Left cardiac atrium (tissue), 4 donors: ENCODE measurements around the gene CADPS2. TPM values are rescaled to one million over a fixed set of nuclear protein-coding genes. Genes with fewer than 3 reads are reported as not detected.

Experiments
- ATAC-seq, 2 donors: fragments of 200-7000 bp; cut with Tn5 transposase; one replicate each; pipeline ENCODE4 v1.9.1; 2020; ENCODE audit warnings: mild to moderate bottlenecking in 2 of 2, moderate library complexity in 2 of 2
- DNase-seq: peaks from one replicate; pipeline ENCODE4 v3.0.0-alpha.2; 2020
- intact Hi-C, 2 donors: fragments of 100-400 bp; cut with DNase I; formaldehyde crosslinking; loops; one replicate each; pipeline versions ENCODE4 v1.14.1 to v1.15.1; 2022 to 2023
- total RNA-seq, 2 donors: library from RNA; stranded (reverse); fragmentation: NEBNext Ultra II Directional; extraction: Animal tissue kit (Norgen Biotek cat#: 25700); gene quantifications; one replicate each; pipeline ENCODE4 v1.2.1, GENCODE V29; 2021
- donor health status: DM: no; HTN: yes; CAD: no.
- donor health status: DM: no; HTN: yes; CAD: no; lungs with severe emphysema.
- donor health status: DM: yes; HTN: yes; CAD: no.
- donor health status: Dilated cardiomyopathy.

The CADPS2 gene
- total RNA-seq, 2 donors from 2014 or later: 11.5 to 14.4 TPM

DNA sequence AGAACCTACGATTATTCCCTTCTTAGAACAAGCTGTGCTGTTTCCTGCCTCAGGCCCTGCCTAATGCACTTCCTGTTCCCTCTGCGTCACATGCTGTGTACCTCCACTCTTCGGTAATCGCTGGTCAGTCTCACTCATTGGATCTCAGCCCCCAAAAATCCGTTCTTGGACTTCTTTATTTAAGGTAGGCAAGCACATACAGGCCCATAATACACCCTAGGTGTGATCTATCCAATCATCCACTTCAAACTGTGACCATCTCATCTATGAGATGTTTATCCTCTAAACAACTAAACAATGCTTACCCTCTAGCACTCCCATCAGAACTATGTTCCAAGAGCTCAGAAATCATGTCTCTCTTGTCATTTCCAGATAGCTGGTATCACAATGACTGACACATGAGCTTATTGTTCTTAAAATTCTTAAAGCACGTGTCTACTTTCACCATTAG lies 83.9 kb downstream of the CADPS2 start:
- intact Hi-C loops: loop anchor here in 1 of 2 donors (5.0 kb wide), 2 partner anchors 85 to 350 kb away; partner anchors contain the start of gene CADPS2
- DNase-seq (peak; percentile 35), ATAC-seq (peak; percentile 61 to 78)

DNA sequence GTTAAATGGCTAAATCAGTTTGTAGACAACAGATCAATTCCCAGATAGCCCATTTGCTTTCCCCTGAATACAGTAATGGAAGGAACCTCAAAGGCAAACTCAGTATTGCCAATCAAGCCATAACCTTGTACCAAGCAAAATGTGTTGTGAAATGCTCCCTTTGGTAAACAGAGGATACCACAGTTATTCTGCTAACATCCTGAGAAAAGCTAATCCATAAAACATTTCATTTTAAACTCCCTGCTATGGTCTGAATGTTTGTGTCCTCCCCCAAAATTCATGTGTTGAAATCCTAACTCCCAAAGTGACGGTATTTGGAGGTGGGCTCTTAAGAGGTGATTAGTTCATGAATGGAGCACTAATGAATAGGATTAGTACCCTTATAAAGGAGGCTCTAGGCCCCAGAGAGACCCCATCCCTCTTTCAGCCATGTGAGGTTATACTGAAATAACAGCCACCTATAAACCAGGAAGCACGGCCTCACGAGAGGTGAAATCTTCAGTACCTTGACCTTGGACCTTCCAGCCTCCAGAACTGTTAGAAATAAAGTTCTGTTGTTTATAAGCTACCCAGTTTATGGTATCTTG lies 94.2 kb downstream of the CADPS2 start:
- no peak for ATAC-seq
- intact Hi-C loops: loop anchor here in 1 of 2 donors (10.0 kb wide), 1 partner anchor 237 kb away; no protein-coding TSS in a partner anchor
- no peak for DNase-seq

DNA sequence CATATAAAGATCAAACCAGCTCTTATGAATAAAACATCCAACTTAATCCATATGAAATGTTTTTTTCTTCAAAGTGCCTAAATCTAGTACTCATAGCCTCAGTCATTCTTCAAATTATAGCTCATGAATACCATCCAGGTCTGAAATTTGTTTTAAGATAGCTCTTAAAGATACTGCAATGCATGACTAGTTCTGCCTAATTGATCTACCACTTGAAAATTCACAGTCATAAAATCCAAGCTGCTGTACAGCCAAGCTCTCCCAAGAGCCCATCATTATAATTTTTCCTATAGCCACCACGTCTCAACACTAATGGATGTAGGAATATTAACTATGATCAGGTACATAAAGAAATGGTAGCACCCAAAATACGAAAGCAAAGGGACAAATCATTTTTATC lies 95.7 kb downstream of the CADPS2 start:
- DNase-seq (no peak), ATAC-seq (no peak)
- intact Hi-C loops: loop anchor here in 1 of 2 donors (10.0 kb wide), 1 partner anchor 236 kb away; no protein-coding TSS in a partner anchor

DNA sequence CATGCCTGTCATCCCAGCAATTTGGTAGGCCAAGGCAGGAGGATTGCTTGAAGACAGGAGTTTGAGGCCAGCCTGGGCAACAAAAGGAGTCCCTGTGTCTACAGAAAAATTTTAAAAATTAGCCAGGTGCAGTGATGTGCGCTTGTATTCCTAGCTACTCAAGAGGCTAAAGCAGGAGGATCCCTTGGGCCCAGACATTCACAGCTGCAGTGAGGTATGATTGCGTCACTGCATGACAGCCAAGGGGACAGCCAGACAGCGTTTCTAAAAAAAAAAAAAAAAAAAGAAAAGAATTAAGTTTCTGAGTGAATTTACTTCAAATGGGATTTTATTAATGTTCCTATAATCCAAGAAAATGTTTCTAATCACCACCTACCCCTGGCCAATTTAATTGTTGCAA lies 96.1 kb downstream of the CADPS2 start:
- intact Hi-C loops: loop anchor here in 1 of 2 donors (10.0 kb wide), 1 partner anchor 235 kb away; no protein-coding TSS in a partner anchor
- no peak for ATAC-seq
- no peak for DNase-seq

DNA sequence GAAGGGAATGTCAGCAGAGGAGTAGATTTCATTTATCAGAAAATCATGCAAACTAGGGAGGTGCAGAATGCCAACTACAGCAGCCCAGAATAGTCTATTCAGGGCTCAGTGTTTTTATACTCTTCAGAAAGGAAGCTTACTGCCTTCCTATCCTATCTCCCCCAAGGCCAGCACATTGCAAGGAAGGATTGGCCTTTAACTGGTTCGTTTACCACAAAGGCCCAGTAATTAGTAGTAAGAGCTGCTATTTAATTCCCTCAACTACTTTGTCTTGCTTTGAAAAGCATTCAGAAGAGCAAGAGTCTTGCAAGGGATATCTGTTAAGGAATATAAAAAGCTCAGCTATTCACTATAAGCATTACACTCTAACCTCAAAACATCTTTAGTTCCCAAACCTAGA lies 97.1 kb downstream of the CADPS2 start:
- ATAC-seq (no peak), DNase-seq (no peak)
- intact Hi-C loops: no loop called here

DNA sequence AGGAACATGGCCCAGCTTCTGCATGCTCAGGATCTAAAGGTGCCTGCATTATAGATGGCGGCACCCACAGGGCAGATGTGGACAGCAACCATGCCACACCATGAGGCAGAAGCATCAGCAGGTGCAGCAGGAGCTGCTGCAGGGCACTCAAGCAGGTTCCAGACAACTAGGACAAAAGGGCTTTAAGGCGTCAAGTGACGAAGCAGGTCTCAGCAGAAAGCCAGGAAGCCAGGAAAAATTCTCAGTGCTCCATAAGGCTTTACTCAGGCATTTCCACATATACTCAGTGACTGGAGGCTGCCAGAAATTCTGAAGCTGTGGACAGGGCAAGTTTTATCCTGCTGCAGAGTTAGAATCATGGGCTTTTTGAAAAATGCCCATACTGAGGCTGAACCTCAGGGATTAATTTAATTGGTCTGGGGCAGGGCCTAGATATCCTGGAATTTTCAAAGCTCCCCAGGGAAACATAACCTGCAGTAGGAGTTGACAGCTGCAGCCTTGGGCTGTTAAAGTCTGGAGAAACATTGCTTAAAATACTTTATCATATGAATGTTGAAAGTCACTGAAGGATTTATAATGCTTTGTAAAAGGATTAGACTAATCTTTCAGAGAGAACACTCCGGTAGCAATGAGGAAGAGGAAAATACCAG lies 115.4 kb downstream of the CADPS2 start:
- intact Hi-C loops: no loop called here
- DNase-seq (no peak), ATAC-seq (no peak)

DNA sequence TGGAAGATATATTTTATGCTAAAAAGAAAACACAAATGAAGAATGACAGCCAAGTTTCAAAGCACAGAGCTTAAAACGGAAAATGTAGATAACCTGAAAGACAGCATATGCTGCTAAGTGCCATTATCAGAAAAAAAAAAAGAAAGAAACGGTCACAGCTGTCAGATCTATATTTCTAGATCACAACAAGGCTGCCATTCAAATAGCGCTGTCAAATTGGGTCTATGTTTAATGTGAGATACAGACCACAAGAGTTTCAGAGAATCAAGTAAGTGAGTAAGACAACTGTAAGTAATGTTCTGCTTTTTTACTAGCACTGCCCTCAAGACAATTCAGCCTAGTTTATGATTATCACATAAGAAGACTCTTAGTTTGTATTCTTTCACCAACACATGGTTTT lies 117.4 kb downstream of the CADPS2 start:
- intact Hi-C loops: no loop called here
- DNase-seq: no peak
- no peak for ATAC-seq

DNA sequence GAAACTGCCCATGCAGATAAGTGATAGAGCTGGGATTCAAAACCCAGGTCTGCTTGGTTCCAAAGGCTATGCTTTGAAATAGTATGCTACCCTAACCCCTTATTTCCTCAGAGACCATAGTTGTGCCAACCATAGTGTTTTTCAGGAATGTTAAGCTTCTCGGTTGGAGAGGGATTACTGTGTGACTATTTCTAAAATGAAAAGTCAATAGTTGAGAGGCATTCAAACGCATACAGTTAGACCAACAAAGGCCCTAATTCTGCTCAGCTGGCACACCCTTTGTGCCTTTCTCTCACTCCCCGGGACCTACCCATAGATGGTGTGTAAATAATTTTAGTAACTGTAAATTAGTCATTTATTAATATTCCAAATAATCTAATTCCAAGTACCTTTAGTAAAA lies 118.9 kb downstream of the CADPS2 start:
- intact Hi-C loops: no loop called here
- no peak for DNase-seq
- ATAC-seq: no peak

DNA sequence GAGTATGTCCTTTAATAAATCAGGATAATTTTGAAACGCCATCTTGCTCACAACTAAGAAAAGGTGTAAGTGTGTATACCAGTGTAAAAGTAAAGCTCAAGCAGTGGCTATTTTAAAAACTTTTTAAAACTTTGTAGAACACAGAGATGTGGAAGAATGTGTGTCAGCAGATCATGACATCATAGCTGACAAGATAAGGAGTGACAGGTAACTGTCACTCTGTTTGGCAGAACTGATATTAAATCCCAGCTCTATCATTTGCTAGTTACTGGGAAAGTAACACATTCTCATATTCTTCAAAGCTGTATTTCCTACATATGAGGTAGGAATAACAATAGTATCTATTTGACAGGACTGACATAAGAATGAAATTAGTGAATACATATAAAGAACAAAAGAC lies 119.7 kb downstream of the CADPS2 start:
- intact Hi-C loops: no loop called here
- DNase-seq (no peak), ATAC-seq (no peak)

DNA sequence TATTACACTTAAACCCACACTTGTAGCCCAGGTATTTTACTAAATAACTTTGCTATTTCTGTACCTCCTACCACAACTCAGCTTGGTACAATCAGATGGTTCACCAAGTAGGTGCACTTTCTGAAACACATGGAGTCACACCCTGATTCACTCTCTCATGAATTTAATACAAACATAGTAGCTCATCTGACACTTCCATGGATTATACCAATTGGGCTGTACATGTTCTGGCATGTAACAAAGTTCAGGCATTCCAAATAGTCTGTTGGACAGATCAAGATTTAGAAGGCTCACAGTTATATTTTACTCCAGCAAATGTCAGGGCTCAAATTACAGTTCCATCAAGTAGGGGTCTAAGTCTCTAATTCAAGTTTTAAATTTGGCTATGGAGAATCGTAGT lies 121.4 kb downstream of the CADPS2 start:
- intact Hi-C loops: no loop called here
- ATAC-seq (no peak), DNase-seq (no peak)

DNA sequence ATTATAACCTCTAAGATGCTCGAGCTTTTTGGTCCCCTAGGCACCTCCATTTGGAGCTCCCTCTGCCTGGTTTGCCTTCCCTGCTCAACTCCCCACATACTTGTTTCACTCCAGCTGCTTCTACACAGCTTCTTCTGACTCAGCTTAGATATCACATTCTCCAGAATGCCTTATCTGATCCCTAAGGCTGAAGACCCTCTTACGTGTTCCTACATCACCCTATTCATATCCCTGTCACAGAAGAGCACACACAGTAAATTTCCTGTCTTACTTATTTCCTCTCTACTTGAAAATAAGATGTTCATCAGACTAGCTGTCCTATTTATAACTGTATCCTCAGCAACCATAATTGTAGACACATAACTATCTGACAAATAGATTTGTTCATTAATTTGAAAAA lies 122.2 kb downstream of the CADPS2 start:
- ATAC-seq: no peak
- no peak for DNase-seq
- intact Hi-C loops: no loop called here

DNA sequence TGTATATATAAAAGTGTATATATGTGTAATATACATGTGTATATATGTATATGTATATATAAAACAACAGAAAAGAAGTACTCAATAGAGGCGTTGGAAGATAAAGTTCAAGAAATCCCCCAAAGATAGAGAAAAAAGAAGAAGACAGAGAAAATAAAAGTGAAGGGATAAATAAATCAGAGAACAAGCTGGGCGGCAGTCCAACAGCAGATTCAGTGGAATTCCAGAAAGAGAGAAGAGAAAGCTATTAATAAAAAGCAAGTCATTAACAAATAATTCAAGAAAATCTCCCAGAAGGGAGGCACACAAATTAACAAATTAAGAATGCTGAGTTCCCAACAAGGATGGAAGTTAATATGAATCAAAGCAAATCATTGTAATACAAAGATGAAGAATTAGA lies 124.2 kb downstream of the CADPS2 start:
- ATAC-seq (no peak), DNase-seq (no peak)
- intact Hi-C loops: no loop called here

DNA sequence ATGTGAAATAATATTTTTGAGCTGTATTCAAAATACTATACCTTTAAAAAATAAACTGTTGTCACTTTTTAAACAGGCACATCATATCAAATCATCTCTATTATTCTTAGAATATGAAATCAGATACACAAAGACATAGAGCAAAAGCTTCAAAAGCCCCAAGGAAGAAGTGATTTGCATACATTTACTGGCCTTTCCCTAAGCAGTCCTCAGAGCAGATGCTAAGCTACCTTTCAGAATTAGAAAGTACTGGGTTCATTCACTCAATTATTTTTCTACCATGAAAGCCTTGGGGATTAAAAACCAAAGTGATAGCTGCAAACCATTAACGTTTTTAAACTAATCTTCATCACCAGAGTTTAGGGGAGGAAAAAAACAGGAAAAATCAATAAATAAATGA lies 127.8 kb downstream of the CADPS2 start:
- intact Hi-C loops: no loop called here
- ATAC-seq: no peak
- no peak for DNase-seq

DNA sequence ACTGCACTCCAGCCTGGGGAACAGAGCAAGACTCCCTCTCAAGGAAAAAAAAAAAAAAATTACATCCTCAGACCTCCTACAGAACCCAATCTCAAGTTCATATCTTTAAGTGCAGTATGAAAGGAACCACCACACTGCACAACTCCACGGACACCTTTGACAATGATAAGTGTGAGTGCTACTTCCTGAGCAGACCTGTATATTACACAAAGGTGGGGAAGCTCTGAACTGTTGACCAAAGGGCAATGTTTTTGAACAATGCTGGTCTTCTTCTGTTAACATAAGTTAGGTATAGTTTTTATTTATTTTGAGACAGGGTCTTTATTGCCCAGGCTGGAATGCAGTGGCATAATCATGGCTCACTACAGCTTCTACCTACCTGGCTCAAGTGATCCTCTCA lies 129.4 kb downstream of the CADPS2 start:
- no peak for ATAC-seq
- intact Hi-C loops: no loop called here

DNA sequence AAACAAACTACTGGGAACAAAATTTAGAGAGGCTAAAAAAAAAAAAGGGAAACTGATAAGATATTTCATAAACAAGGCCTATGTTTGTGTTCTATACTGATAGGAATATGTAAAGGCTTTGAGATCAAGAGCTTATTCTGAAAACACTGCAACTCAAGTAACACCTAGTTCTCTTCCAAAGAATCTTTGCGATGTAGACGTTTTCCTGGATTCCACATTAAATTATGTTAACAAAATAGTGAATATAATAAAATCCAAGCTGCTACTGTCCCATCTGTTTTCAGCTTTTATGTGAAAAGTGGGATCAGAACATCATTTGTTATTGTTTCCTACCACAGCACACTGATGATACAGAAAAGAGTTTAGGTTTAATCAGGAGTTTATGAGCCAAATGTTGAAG lies 130.6 kb downstream of the CADPS2 start:
- ATAC-seq (no peak), DNase-seq (no peak)
- intact Hi-C loops: no loop called here

More for the DNA sequence above, 129.4 kb downstream of the CADPS2 start:
- no peak for DNase-seq

DNA sequence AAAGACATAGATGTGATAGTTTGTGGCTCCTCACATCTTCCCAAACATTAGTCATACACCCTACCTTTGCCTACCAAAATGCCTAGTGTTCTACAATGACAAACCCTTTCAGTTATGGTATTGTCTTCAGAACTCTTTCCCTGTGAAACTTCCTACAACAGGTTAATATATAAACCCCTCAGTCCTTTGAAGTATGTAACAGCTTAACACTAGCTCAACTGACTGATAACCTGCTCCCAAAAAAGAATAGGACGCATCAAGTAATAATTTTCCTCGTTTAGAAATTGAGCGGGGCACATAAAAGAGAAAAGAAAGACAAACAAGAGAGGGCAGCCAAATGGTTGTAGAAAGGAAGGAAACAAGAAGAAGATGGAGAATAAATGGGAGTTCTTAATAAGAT lies 133.7 kb downstream of the CADPS2 start:
- DNase-seq (no peak), ATAC-seq (no peak)
- intact Hi-C loops: no loop called here

DNA sequence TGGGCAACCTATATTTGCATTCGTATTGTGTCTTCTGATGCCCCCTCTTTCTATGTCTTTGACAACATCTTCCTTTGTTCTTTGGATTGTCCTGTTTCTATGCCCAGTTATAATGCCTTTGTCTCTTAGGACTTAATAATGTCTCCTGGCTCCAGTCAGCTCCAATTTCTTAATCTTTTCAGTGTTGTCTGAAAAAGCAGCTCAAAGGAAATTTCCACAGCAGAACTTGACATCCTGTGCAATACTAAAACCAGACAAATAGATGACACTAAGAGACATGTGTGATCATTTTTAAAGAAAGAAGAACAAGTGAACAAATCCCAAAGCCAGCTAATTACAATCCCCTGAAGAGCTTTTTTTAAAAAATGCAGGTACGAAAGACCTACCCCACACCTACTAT lies 135.9 kb downstream of the CADPS2 start:
- ATAC-seq (no peak), DNase-seq (no peak)
- intact Hi-C loops: no loop called here

DNA sequence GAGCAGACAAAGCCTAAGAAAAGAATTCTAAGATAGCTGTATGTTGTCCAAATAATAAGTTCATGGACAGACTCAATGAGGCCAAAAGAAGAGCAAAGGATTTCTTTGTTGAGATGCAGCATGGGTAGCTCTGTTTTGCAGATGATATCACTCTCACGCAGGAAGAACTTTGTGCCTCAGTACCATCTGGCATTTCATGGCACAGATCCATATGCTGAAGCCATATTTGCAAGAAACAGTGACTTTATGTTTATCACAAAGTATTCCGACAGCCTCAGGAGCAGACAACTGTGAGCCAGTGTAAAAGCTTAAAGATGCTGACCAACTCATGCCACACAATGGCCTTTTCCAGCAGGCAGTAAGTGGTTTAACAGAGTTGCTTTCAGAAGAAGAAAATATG lies 138.1 kb downstream of the CADPS2 start:
- DNase-seq (no peak), ATAC-seq (no peak)
- intact Hi-C loops: no loop called here

DNA sequence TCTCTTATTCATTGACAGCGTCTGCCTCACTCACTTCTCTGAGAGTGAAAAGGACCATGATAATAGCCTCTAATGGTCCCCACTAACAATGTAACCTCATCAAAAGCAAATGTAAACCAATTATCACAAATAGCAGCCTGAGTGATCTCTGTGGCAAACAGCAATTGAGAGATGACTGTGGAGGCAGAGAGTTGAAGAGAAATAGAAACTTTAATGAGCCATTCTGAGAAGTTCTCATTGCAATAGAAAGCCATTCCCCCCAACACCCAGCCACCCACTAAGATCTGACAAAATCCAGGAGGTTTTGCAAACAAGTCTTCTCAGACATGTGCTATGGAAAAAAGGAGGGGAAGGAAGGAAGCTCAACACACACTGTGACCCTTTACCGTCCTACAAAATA lies 139.3 kb downstream of the CADPS2 start:
- DNase-seq: no peak
- intact Hi-C loops: no loop called here
- ATAC-seq: no peak

DNA sequence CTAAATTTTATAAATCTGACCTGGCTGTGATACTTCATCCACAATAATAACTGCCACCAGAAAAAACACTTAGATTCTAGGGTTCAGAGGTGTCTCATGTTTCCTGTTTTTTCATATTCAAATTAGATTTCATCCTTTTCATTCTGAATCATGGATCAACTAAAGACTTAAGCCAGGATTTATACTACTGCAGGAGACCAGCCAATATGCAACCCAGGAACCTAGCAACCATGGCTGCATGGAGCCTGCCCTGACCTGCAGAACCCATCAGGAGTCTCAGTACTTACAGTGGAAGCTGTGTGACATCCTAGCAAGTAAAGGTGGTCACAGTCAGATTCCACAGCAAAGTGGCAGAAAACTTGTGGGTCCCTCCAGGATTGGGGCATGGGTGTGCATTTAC lies 143.0 kb downstream of the CADPS2 start:
- DNase-seq: no peak
- intact Hi-C loops: no loop called here
- ATAC-seq: no peak

DNA sequence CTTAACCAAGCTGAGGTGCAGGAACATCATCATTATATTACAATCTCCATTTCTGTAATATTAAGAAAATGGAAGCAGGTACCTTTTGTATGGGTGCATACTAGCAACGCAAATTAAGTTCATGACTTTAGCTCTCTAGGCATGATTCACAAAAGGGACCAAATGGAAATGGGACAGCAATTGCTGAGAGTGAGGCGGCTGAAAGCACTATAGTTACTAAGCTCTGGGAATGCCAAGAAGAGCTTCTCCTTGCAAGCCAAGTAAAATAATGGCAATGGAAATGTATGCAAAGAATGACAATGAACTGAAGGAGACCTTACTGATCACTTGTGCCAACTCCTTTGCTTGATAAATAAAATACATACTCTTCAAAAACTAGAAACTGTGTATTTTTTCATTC lies 147.3 kb downstream of the CADPS2 start:
- DNase-seq: no peak
- ATAC-seq: no peak
- intact Hi-C loops: no loop called here
